IPS DF 6.9 (cell line): ENCODE data around the gene HEXIM1.

ENCODE experiments used
- DNase-seq: peaks from one replicate; pipeline ENCODE4 v3.0.0-alpha.2; 2013; ENCODE audit warnings: low read depth, low spot score
- H3K27ac ChIP-seq: one replicate; pipeline ENCODE4 v1.5.1; 2013; ENCODE audit warnings: low read length, control low read depth
- H3K27me3 ChIP-seq: 2 replicates; pipeline ENCODE4 v1.6.1; 2013; ENCODE audit warnings: mild to moderate bottlenecking, low read length; ENCODE audit not compliant: control insufficient read depth, insufficient read depth
- H3K36me3 ChIP-seq: 2 replicates; pipeline ENCODE4 v1.6.1; 2013; ENCODE audit warnings: low read length; ENCODE audit not compliant: control insufficient read depth, insufficient read depth
- H3K4me1 ChIP-seq: 2 replicates; pipeline ENCODE4 v1.6.1; 2013; ENCODE audit warnings: low read length; ENCODE audit not compliant: control insufficient read depth, insufficient read depth
- H3K4me3 ChIP-seq: 2 replicates; pipeline ENCODE4 v1.5.1; 2013; ENCODE audit warnings: mild to moderate bottlenecking, low read length
- H3K9me3 ChIP-seq: 2 replicates; pipeline ENCODE4 v1.6.1; 2013; ENCODE audit warnings: low read length, inconsistent platforms; ENCODE audit not compliant: control insufficient read depth, insufficient read depth
- WGBS: extraction: QIAGEN DNeasy Blood & Tissue Kit; methylation state at CpG from one replicate; pipeline ENCODE4 v1.1.7; 2013; ENCODE audit warnings: mixed read lengths, missing lambda C conversion rate; ENCODE audit not compliant: insufficient read length, insufficient coverage; 5-methylcytosine and 5-hydroxymethylcytosine counted together

HEXIM1 gene

DNA sequence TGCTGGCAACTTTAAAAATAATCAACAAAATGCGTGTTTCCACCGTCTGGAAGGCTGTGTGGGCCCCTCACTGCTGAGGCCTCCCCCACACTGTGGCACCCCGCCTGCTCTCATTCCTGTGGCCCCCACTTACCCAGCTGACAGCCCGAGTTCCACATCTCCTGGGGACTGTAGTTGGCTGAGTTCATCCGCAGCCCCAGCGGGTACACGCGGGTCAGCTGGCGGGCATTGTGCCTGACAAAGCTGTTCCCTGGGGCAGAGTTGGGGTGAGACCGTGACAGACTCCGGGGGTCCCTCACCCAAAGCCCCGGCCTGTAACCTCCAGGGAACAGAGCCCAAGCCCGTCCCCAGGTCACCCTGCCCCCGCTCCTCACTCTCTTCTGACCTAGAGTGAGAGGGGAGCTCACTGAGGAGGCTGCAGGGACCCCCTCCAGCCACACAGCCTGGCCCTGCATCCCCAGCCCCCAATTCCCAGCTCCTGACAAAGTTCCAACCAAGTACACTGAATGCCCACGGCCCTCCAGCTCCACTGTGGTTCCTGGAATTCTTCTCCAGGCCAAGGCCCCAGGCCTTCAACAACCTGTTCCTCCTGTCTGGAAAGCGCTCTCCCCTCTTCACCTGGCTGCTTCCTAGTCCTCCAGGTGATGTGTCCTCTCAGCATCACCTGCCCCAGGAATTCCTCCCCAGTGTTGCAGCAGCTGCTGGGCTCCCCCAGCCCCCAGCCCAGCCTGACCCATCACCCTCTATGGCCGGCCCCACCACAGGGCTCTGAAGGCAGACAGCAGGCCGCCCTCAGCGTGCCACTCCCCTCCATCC is 34.0 kb upstream of the HEXIM1 start:
- Histone ChIP-seq H3K27ac (no peak overlapping the region), H3K9me3 (no peaks in the 10 kb centered on the region), H3K36me3 (no peaks in the 10 kb centered on the region), H3K27me3 (no peaks in the 10 kb centered on the region), H3K4me1 (peaks cover 7% of the 10 kb centered on the region; the same call in 1 of the 2 replicates), H3K4me3 (no peak overlapping the region)
- no peak for DNase-seq
- no CpG with 5 or more reads among the region's 19 CpGs for WGBS

DNA sequence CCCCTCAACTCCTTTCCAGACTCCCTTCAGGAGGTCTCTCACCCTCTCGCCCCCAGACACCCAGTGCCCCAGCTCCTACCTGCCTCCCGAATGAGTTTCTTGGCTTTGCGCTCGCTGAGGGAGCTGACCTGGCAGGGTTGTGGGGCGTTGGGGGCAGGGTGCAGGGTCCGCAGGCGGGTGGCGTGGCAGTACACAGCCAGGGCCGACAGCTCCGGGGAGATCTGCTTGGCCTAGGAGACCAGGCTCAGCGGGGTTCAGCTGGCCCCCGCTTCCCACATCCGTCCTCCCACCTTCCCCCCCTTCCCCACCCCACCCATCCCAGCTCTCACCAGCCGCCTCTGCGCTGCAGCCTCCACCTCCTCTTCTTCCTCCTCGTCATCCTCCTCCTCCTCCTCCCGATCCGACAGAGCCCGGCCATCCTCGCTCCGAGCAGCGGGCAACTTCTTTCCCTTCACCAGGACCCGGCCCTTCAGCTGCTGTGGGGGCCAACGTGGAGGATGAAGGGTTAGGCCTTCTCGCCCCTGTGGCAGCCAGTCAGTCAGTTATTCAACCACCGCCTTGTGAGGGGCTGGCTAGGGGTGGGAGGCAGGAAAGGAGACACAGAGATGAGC is 33.2 kb upstream of the HEXIM1 start:
- Histone ChIP-seq H3K27me3 (no peaks in the 10 kb centered on the region), H3K4me1 (peaks cover 7% of the 10 kb centered on the region; the same call in 1 of the 2 replicates), H3K4me3 (no peak overlapping the region), H3K9me3 (no peaks in the 10 kb centered on the region), H3K27ac (no peak overlapping the region), H3K36me3 (no peaks in the 10 kb centered on the region)
- DNase-seq: no peak
- whole genome bisulfite sequencing: no CpG with 5 or more reads among the region's 26 CpGs

DNA sequence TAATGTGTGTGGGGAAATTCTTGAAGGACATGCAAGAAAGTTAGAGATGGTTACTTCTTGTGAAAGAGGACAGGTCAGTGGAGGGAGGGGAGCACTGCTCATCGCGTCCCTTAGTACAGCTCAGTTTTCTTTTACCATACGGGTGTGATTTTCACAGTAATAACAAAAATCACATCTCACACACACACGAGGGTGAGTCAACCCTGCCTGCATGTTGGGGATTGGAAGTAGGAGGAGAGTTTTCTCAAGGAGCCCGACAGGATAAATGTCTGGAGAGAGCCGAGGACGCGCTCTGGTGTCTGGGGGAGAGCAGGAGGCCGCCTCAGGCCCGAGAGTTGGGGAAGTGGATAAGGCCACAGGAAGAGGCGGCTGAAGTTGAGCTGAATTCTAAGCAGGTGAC is 32.4 kb upstream of the HEXIM1 start:
- no peaks in the 10 kb centered on the region for H3K27me3 ChIP-seq
- WGBS: no CpG with 5 or more reads among the region's 11 CpGs
- H3K27ac ChIP-seq: no peak overlapping the region

DNA sequence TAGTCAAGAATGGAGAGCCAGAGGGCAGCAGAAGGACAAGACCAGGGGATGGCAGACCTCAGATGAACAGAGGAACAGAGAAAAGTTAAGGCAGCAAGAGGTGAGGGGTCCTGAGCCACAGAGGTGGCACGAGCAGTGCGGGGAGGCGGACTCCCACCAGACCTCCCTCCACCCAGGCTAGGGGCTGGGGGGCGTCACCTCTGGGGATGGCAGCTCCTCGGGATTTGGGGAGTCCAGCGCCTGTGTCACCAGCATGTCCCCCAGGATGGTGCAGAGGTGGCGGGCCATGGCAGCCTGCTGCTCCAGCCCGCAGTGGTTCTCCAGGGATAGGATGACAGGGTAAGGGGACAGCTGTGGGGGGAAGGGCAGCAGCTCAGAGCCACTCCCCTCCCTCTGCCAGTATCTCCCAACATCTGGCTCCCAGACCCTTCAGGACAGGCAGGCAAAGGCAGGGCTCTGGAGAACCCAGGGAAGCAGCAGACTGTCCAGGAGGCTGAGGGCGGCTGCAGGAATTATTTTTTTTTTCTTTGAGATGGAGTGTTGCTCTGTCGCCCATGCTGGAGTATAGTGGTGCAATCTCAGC is 31.8 kb upstream of the HEXIM1 start:
- no peak for DNase-seq
- H3K9me3 ChIP-seq: no peaks in the 10 kb centered on the region
- WGBS: no CpG with 5 or more reads among the region's 10 CpGs
- no peak overlapping the region for H3K27ac ChIP-seq
- no peak overlapping the region for H3K4me3 ChIP-seq
- H3K36me3 ChIP-seq: no peaks in the 10 kb centered on the region
- no peaks in the 10 kb centered on the region for H3K27me3 ChIP-seq
- H3K4me1 ChIP-seq: peaks cover 8% of the 10 kb centered on the region; the same call in 1 of the 2 replicates

More for the DNA sequence above, 32.4 kb upstream of the HEXIM1 start:
- Histone ChIP-seq H3K36me3 (no peaks in the 10 kb centered on the region), H3K4me1 (peaks cover 6% of the 10 kb centered on the region; the same call in 1 of the 2 replicates), H3K4me3 (no peak overlapping the region), H3K9me3 (no peaks in the 10 kb centered on the region)
- no peak for DNase-seq

DNA sequence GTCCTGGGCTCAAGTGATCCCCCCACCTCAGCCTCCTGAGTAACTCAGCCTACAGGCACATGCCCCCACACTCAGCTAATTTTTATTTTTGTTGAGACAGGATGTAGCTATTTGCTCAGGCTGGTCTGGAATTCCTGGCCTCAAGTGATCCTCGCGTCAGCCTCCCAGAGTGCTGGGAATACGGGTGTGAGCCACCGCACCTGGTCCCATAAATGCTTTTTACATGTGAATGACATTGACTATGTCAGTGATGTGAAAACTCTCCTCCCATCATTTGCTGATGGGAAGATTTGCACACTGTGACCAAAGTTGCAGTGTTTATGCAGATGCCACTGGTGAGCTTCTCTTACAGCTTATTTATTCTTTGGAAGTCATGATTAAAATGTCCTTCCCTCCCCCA is 30.9 kb upstream of the HEXIM1 start:
- Histone ChIP-seq H3K4me3 (no peak overlapping the region), H3K27me3 (no peaks in the 10 kb centered on the region), H3K9me3 (no peaks in the 10 kb centered on the region), H3K4me1 (peaks cover 8% of the 10 kb centered on the region; the same call in 1 of the 2 replicates), H3K36me3 (no peaks in the 10 kb centered on the region), H3K27ac (no peak overlapping the region)
- no peak for DNase-seq
- whole genome bisulfite sequencing: no CpG with 5 or more reads among the region's 4 CpGs

DNA sequence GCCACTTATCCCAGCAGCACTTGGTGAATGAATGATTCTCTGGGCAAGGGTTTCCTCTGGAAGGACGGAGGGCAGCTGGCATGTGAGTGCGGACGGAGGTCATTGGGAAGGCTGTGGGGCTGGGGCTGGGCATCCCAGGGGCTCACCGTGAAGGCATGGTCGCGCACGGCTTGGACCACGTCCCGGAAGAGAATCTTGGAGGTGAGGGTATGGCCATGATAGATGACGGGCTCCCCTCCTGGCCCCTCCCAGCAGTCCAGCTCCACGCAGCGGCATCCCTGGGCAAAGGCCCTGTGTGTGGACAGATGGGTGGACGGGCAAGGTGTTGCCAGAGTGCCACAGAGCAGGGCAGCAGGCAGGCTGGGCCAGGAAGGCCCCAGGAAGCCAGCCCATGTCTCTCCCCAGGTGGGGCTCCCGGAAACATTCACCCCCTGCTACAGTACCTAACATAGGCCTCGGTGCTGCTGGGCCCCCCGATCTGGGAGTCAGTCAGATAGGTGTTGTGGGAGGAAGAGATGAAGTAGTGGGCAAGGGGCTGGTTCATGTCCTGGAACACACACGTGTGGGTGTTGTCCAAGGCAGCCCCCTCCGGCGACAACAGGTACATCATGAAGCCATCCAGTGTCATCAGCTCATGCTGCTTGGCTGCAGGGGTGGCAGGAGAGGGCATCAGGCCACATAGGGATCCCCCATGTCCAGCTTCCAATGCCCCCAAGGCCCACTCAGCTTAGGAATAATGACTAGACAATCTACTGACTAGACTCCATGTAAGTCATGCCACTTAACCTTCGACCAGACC is 30.2 kb upstream of the HEXIM1 start:
- H3K4me1 ChIP-seq: peaks cover 8% of the 10 kb centered on the region; the same call in 1 of the 2 replicates
- DNase-seq: no peak
- no peaks in the 10 kb centered on the region for H3K27me3 ChIP-seq
- H3K4me3 ChIP-seq: no peak overlapping the region
- no peaks in the 10 kb centered on the region for H3K36me3 ChIP-seq
- H3K9me3 ChIP-seq: no peaks in the 10 kb centered on the region
- H3K27ac ChIP-seq: no peak overlapping the region
- WGBS: no CpG with 5 or more reads among the region's 20 CpGs

DNA sequence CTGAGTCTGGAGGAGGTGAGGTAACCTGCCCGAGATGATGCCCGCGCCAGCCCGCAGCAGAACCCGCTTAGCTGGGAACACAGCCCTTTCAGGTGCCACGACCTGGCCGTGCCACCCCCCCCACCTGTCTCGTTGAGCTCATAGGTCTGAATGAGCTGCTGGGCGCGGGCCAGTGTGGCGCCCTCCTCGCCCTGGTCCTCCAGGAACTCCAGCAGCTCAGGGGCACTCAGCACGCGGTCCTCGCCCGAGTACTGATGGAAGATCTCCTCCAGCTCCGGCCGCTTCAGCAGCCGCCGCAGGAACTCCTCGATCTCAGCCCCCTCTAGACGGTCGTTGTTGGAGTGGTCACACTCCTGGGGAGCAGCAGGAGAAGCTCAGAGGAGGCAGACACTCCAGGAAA is 29.6 kb upstream of the HEXIM1 start:
- Histone ChIP-seq H3K9me3 (no peaks in the 10 kb centered on the region), H3K4me3 (no peak overlapping the region), H3K27me3 (no peaks in the 10 kb centered on the region), H3K4me1 (peaks cover 8% of the 10 kb centered on the region; the same call in 1 of the 2 replicates), H3K27ac (no peak overlapping the region), H3K36me3 (no peaks in the 10 kb centered on the region)
- no peak for DNase-seq
- no CpG with 5 or more reads among the region's 23 CpGs for WGBS

DNA sequence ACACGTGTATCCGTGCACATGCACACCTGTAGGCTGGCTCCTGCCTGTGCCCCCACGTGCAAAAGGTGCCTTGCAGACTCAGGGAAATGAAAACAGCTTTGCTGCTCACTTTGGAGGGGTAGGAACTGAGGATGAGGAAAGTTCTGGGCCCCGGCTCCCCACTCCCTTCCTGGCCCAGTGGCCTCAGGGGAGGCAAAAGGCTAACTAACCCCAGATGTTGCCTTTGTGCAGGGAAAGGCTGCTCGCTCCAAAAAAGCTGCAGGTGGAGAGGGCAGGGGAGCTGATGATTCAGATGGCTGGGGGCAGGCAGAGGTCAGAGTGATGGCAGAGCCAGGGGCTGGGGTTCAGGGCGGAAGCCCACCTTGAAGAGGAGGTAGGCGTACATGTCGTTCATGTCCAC is 28.3 kb upstream of the HEXIM1 start:
- H3K36me3 ChIP-seq: no peaks in the 10 kb centered on the region
- no peak for DNase-seq
- H3K9me3 ChIP-seq: no peaks in the 10 kb centered on the region
- no peak overlapping the region for H3K4me3 ChIP-seq
- WGBS: no CpG with 5 or more reads among the region's 8 CpGs
- H3K27ac ChIP-seq: no peak overlapping the region
- H3K27me3 ChIP-seq: no peaks in the 10 kb centered on the region
- peaks cover 6% of the 10 kb centered on the region; the same call in 1 of the 2 replicates for H3K4me1 ChIP-seq

DNA sequence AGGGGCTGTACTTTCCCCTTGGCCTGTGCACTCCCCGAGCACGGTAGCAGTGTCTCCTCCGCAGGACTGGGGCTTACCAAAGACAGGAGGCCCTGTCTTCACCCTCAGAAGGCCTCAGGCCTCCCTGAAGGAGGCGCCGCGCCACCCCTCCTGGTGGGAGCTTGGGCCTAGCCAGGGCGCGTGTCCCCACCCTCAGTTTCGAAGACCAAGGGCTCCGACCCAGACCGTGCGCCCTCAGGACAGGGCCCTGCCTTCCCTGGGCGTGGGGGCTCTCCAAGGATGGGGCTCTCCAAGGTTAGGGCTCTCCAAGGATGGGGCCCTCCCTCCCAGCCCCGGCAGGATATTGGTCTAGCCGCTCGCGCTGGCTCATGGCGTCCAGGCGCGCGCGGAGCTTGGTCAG is 27.7 kb upstream of the HEXIM1 start:
- Histone ChIP-seq H3K36me3 (no peaks in the 10 kb centered on the region), H3K4me3 (no peak overlapping the region), H3K9me3 (no peaks in the 10 kb centered on the region), H3K27me3 (no peaks in the 10 kb centered on the region), H3K27ac (no peak overlapping the region), H3K4me1 (peaks cover 6% of the 10 kb centered on the region; the same call in 1 of the 2 replicates)
- no peak for DNase-seq
- no CpG with 5 or more reads among the region's 22 CpGs for WGBS

DNA sequence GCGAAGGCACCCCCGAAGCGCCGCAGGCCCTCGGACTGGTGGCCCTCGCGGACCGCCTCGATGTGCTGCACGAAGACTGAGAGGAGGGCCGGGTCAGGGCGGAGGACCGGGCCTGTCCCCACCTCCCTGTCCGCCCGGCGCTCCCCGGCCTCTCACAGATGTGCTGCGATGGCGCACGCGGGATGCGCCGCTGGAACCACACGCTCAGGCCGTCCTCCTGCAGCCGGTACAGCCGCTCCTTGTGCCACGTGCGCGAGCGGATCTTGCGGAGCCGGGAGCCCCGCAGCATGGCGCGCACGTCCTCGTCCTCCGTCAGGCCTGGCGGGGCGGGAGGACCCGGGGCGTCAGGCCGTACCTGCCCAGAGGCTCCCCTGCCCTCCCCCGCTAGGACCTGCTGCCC is 27.2 kb upstream of the HEXIM1 start:
- DNase-seq: no peak
- no peaks in the 10 kb centered on the region for H3K9me3 ChIP-seq
- WGBS: no CpG with 5 or more reads among the region's 45 CpGs
- H3K27ac ChIP-seq: no peak overlapping the region
- H3K4me3 ChIP-seq: no peak overlapping the region
- H3K27me3 ChIP-seq: no peaks in the 10 kb centered on the region
- H3K36me3 ChIP-seq: no peaks in the 10 kb centered on the region
- peaks cover 6% of the 10 kb centered on the region; the same call in 1 of the 2 replicates for H3K4me1 ChIP-seq
